Camera-type eye (tissue), 1 donor: ENCODE measurements around the gene DNMT3A. TPM values are rescaled to one million over a fixed set of nuclear protein-coding genes. Genes with fewer than 3 reads are reported as not detected.

Source experiments
- total RNA-seq: library from RNA; depleted of rRNA; stranded (reverse); fragments of >200 nt; gene quantifications from one replicate; pipeline ENCODE4 v1.2.3, GENCODE V29; 2014

The DNMT3A gene
- total RNA-seq = 112 TPM

GRCh38 chr2:25341753-25342371 lies at the start of gene DNMT3A:
Gene DNMT3A (minus strand): TSS chr2:25341925. CDS start chr2:25313984, 27,941 bp downstream.

Other genes with a start within 250 kb of the DNMT3A start
- gene POMC, start 173.3 kb downstream of the DNMT3A start, total RNA-seq = 3.4 TPM